ENCODE measurements around the gene SCYL3. TPM values are rescaled to one million over a fixed set of nuclear protein-coding genes. Genes with fewer than 3 reads are reported as not detected.

SCYL3 gene
- total RNA-seq, 1 experiment from 2014 or later = 5.9 TPM

DNA sequence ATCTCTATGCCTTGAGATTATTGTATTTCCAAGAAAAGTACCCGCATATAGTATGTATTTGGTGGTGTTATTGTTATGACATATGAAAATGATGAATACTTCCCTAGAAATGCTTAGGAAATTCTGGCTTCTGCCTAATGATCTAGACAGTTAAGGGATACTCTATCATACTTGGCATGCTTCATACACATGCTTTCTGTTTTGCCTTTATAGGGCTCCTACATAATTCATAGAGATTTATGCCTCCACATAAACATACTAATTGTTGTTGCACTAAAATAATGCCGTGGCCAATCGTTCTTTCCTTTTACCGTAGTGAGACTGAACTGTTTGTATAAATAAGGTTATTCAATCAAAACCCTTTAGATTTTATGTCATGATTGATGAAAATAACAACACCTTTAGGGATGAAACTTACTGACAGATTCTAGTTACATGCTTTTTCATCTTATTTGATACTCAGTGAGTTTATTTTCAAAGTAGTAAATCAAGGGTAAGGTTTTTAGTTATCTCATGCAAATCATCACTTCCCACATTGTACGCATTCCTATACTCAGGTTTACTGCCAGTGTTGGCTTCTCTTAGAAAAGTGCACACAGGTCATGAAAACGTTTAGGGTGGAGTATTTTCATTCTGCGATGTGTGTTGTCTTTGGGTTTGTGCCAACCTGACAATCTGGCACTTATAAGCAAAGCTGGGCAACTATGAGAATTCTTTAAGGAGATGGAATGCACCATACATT, 40.5 kb upstream of the SCYL3 start:
- H3K27ac Mint-ChIP-seq (ENCODE audit: unreplicated experiment) = no peak overlapping the region

DNA sequence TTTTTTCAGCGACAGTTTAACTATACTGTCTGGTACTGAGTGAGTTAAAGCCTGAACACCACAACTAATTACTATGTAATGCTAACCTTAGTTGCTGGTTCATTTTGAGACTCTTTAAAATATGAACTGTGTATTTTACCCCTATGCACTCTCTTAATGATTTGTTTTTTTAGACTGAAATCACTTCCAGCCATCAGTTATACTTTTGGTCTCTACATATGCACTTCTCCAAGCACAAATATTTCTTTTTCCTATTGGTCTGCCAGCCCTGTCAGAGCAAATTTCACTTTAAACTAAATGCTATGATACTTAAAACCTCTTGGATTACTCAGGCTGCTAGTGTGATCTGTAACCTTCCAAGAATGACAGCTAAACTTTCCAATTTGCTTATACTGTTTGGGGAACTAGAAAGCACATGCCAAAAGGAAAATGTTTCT, 38.1 kb upstream of the SCYL3 start:
- Histone ChIP-seq H3K4me1 (no peaks in the 10 kb centered on the region), H3K9me3 (no peaks in the 10 kb centered on the region), H3K36me3 (ENCODE audit: control insufficient read depth, insufficient read depth, low read length) (no peaks in the 10 kb centered on the region), H3K4me3 (ENCODE audit: low read depth, low read length) (no peak overlapping the region), H3K27me3 (replicated peaks; ENCODE audit: control insufficient read depth, insufficient read depth, low read length) (no peaks in the 10 kb centered on the region)
- POLR2A ChIA-PET = no interaction called here
- no peaks in the 10 kb centered on the region for H3K4me1 Mint-ChIP-seq (ENCODE audit: low read depth, unreplicated experiment)
- BruUV-seq (replicated peaks) = no TSS peak
- no peak overlapping the region for H3K27ac Mint-ChIP-seq (ENCODE audit: unreplicated experiment)
- CTCF ChIA-PET = no interaction called here
- H3K36me3 Mint-ChIP-seq (ENCODE audit: insufficient read depth, unreplicated experiment) = no peaks in the 10 kb centered on the region
- TF ChIP-seq, protein P1, sequence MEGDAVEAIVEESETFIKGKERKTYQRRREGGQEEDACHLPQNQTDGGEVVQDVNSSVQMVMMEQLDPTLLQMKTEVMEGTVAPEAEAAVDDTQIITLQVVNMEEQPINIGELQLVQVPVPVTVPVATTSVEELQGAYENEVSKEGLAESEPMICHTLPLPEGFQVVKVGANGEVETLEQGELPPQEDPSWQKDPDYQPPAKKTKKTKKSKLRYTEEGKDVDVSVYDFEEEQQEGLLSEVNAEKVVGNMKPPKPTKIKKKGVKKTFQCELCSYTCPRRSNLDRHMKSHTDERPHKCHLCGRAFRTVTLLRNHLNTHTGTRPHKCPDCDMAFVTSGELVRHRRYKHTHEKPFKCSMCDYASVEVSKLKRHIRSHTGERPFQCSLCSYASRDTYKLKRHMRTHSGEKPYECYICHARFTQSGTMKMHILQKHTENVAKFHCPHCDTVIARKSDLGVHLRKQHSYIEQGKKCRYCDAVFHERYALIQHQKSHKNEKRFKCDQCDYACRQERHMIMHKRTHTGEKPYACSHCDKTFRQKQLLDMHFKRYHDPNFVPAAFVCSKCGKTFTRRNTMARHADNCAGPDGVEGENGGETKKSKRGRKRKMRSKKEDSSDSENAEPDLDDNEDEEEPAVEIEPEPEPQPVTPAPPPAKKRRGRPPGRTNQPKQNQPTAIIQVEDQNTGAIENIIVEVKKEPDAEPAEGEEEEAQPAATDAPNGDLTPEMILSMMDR (IDR thresholded peaks at IDR 0.05; ENCODE audit: insufficient read depth in 1 of 2, low read depth in 1 of 2, low read length in 1 of 2, severe bottlenecking in 1 of 2, unreplicated experiment in 1 of 2) = no peak
- H3K27me3 Mint-ChIP-seq (ENCODE audit: insufficient read depth, unreplicated experiment) = no peaks in the 10 kb centered on the region
- no peak overlapping the region for H3K4me3 Mint-ChIP-seq (ENCODE audit: unreplicated experiment)
- H3K9me3 Mint-ChIP-seq (ENCODE audit: unreplicated experiment) = no peaks in the 10 kb centered on the region
- no peak for DNase-seq
- intact Hi-C loops (cut with micrococcal nuclease; ENCODE audit: unreplicated experiment) = loop anchor here (10.0 kb wide), 1 partner anchor 213 kb away; the partner anchor contains the start of gene NTMT2

More for the DNA sequence above, 40.5 kb upstream of the SCYL3 start:
- no TSS peak for BruUV-seq (replicated peaks)
- ChIA-PET CTCF (no interaction called here), POLR2A (no interaction called here)
- Histone ChIP-seq H3K4me3 (ENCODE audit: low read depth, low read length) (no peak overlapping the region), H3K27me3 (replicated peaks; ENCODE audit: control insufficient read depth, insufficient read depth, low read length) (no peaks in the 10 kb centered on the region), H3K4me1 (no peaks in the 10 kb centered on the region), H3K9me3 (no peaks in the 10 kb centered on the region), H3K36me3 (ENCODE audit: control insufficient read depth, insufficient read depth, low read length) (no peaks in the 10 kb centered on the region)
- Mint-ChIP-seq H3K36me3 (ENCODE audit: insufficient read depth, unreplicated experiment) (no peaks in the 10 kb centered on the region), H3K4me1 (ENCODE audit: low read depth, unreplicated experiment) (no peaks in the 10 kb centered on the region), H3K27me3 (ENCODE audit: insufficient read depth, unreplicated experiment) (no peaks in the 10 kb centered on the region), H3K4me3 (ENCODE audit: unreplicated experiment) (no peak overlapping the region), H3K9me3 (ENCODE audit: unreplicated experiment) (no peaks in the 10 kb centered on the region)
- intact Hi-C loops (cut with micrococcal nuclease; ENCODE audit: unreplicated experiment) = loop anchor here (10.0 kb wide), 1 partner anchor 211 kb away; the partner anchor contains the start of gene NTMT2
- DNase-seq = no peak
- TF ChIP-seq, protein P1 (IDR thresholded peaks at IDR 0.05; ENCODE audit: insufficient read depth in 1 of 2, low read depth in 1 of 2, low read length in 1 of 2, severe bottlenecking in 1 of 2, unreplicated experiment in 1 of 2) = no peak

DNA sequence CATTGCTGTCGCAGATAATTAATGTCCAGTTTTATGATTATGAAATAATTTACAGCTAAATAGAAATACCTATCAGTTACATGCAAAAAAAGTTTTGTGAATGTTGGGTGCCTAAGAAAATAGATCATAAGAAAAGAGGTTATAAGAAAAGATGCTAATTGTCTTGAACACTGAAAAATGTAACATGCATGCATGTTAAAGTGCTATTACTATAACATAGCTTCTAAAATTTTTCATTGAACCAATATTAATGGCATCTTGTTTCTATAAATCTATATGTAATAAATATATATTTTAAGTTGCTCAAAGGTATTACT, 35.5 kb upstream of the SCYL3 start:
- no peak for DNase-seq
- Histone ChIP-seq H3K4me1 (no peaks in the 10 kb centered on the region), H3K27me3 (replicated peaks; ENCODE audit: control insufficient read depth, insufficient read depth, low read length) (no peaks in the 10 kb centered on the region), H3K36me3 (ENCODE audit: control insufficient read depth, insufficient read depth, low read length) (no peaks in the 10 kb centered on the region), H3K9me3 (no peaks in the 10 kb centered on the region), H3K4me3 (ENCODE audit: low read depth, low read length) (no peak overlapping the region)
- Mint-ChIP-seq H3K4me3 (ENCODE audit: unreplicated experiment) (no peak overlapping the region), H3K36me3 (ENCODE audit: insufficient read depth, unreplicated experiment) (no peaks in the 10 kb centered on the region), H3K27me3 (ENCODE audit: insufficient read depth, unreplicated experiment) (no peaks in the 10 kb centered on the region), H3K4me1 (ENCODE audit: low read depth, unreplicated experiment) (peaks cover 5% of the 10 kb centered on the region), H3K9me3 (ENCODE audit: unreplicated experiment) (no peaks in the 10 kb centered on the region), H3K27ac (ENCODE audit: unreplicated experiment) (no peak overlapping the region)
- ChIA-PET POLR2A (no interaction called here), CTCF (no interaction called here)
- TF ChIP-seq, protein P1 (IDR thresholded peaks at IDR 0.05; ENCODE audit: insufficient read depth in 1 of 2, low read depth in 1 of 2, low read length in 1 of 2, severe bottlenecking in 1 of 2, unreplicated experiment in 1 of 2) = no peak
- BruUV-seq (replicated peaks) = no TSS peak
- intact Hi-C loops (cut with micrococcal nuclease; ENCODE audit: unreplicated experiment) = loop anchor here (1.0 to 2.0 kb wide), 6 partner anchors 81 to 999 kb away; partner anchors contain the start of gene KIFAP3
